Stimulated activated CD4-positive, alpha-beta T cell treated with anti-CD3 and anti-CD28 coated beads, TNF-alpha, amount 100 ng/mL, for 4 hours (primary cell): Measurements from ENCODE around the gene TNP2.
"Not testable (repeated sequence)": the region's sequence is repeated elsewhere in the genome, so short reads cannot be mapped to it uniquely, and the experiment has no call there.

ENCODE experiments used
- DNase-seq, 3 experiments: peaks; one replicate each; pipeline ENCODE4 v3.0.0-alpha.2; 2020; ENCODE audit warnings: low read depth in 3 of 3

The TNP2 gene

DNA sequence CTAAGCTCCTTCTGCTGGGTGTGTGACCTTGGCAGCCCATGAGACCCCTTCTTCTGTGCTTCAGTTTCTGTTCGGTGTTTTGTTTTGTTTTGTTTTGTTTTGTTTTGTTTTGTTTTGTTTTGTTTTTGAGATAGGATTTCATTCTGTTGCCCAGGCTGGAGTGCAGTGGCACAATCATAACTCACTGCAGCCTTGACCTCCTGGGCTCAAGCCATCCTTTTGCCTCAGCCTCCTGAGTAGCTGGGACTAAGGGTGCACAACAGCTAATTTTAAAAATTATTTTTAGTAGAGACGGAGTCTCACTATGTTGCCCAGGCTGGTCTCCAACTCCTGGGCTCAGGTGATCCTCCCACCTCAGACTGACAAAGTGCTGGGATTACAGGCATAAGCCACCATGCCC is 48.6 kb downstream of the TNP2 start:
- DNase-seq = not testable (repeated sequence)

DNA sequence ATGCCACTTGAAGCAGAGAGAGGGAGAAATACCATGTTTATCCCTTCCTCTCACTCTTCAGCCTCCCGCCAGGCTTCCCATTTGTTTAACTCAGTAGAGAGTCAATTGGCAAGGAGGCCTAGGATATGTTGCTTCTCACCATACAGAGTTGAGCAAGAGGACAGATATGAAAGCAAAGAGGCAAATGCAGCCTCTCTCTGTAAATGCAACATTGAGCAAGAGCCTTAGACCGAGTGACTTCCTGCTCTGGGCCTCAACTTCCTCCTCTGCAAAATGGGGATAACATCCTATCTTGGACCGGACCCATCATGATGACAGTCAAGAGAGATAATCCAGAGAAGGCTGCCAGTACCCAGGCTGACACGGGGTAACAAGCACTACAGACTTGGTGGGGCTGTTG is 49.9 kb downstream of the TNP2 start:
- DNase-seq = no peak

DNA sequence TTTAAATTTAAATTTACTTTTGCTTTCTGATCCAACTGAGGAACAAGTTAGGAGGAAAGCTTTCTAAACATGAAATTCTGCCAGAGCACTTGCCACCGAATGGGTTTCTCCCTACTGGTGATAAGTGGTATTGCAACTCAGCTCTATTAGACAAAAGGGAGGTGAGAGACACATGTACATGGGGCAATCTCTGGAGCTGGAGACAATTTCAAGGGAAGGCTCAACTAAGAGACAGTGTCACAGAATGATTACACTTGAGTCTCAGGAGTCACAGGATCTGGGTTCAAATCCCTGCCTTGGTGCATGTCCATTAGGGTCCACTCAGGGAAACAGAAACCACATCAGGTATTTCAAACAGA is 50.5 kb downstream of the TNP2 start:
- DNase-seq = no peak
